HG03039 (cell line): ENCODE results near the gene MAD2L1BP.

Experiments
- ATAC-seq: cut with Tn5 transposase; IDR thresholded peaks from one replicate; pipeline ENCODE4 v1.9.1; 2021; ENCODE audit warnings: mild to moderate bottlenecking, moderate library complexity; ENCODE audit not compliant: unreplicated experiment

MAD2L1BP gene

GRCh38 chr6:43665376-43665775 is 29.7 kb downstream of the MAD2L1BP start:
- no peak for ATAC-seq

GRCh38 chr6:43666196-43666920 is 30.7 kb downstream of the MAD2L1BP start:
- ATAC-seq, result no peak

GRCh38 chr6:43667245-43668150 is 31.9 kb downstream of the MAD2L1BP start:
- ATAC-seq, result no peak

GRCh38 chr6:43668151-43669028 is 32.8 kb downstream of the MAD2L1BP start:
- no peak for ATAC-seq

GRCh38 chr6:43669050-43669921 is 33.6 kb downstream of the MAD2L1BP start:
- no peak for ATAC-seq

- no peak for ATAC-seq
These were observed 34.4 kb downstream of the MAD2L1BP start for GRCh38 chr6:43669922-43670622.

- ATAC-seq, result no peak
These were observed 35.0 kb downstream of the MAD2L1BP start for GRCh38 chr6:43670623-43670986.

- no peak for ATAC-seq
These were observed 35.6 kb downstream of the MAD2L1BP start for GRCh38 chr6:43671011-43671800.

- ATAC-seq, result no peak
These were observed 36.4 kb downstream of the MAD2L1BP start for GRCh38 chr6:43671801-43672690.

- ATAC-seq, result no peak
These were observed 37.9 kb downstream of the MAD2L1BP start for GRCh38 chr6:43673444-43674084.

- no peak for ATAC-seq
These were observed 38.7 kb downstream of the MAD2L1BP start for GRCh38 chr6:43674291-43674690.

- no peak for ATAC-seq
These were observed 39.3 kb downstream of the MAD2L1BP start for GRCh38 chr6:43674921-43675320.

- no peak for ATAC-seq
These were observed 41.4 kb downstream of the MAD2L1BP start for GRCh38 chr6:43676962-43677606.

GRCh38 chr6:43677759-43678158 is 42.1 kb downstream of the MAD2L1BP start:
- ATAC-seq, result no peak

GRCh38 chr6:43678341-43678740 is 42.7 kb downstream of the MAD2L1BP start:
- no peak for ATAC-seq

- no peak for ATAC-seq
These were observed 43.4 kb downstream of the MAD2L1BP start for GRCh38 chr6:43679057-43679456.
